MM.1S (cell line): ENCODE measurements around the gene HOXB2.

ENCODE experiments used
- DNase-seq: peaks from one replicate; pipeline ENCODE4 v3.0.0-alpha.2; 2015
- H2AFZ ChIP-seq: fragments of 300-600 bp; sonication (generic); 2 replicates; pipeline ENCODE4 v1.6.0; 2016; ENCODE audit warnings: antibody characterized with exemption, low read length
- H3F3A ChIP-seq: fragments of 300-600 bp; sonication (generic); 2 replicates; pipeline ENCODE4 v1.6.1; 2016; ENCODE audit warnings: mild to moderate bottlenecking, antibody characterized with exemption, low read length, moderate library complexity, mixed read lengths; ENCODE audit not compliant: insufficient read depth
- H3K27ac ChIP-seq: fragments of 300-600 bp; sonication (generic); 2 replicates; pipeline ENCODE4 v1.5.1; 2016; ENCODE audit warnings: mild to moderate bottlenecking, low read length
- H3K27me3 ChIP-seq: fragments of 300-600 bp; sonication (generic); replicated peaks from 2 replicates; pipeline ENCODE4 v1.6.0; 2016; ENCODE audit warnings: low read length; ENCODE audit not compliant: insufficient read depth
- H3K36me3 ChIP-seq: fragments of 300-600 bp; sonication (generic); replicated peaks from 2 replicates; pipeline ENCODE4 v1.6.1; 2016; ENCODE audit warnings: mild to moderate bottlenecking, low read length, mixed read lengths; ENCODE audit not compliant: insufficient read depth
- H3K4me1 ChIP-seq: fragments of 300-600 bp; sonication (generic); 2 replicates; pipeline ENCODE4 v1.6.1; 2016; ENCODE audit warnings: low read length, mixed read lengths
- H3K4me2 ChIP-seq: fragments of 300-600 bp; sonication (generic); 2 replicates; pipeline ENCODE4 v1.6.0; 2016; ENCODE audit warnings: low read depth, low read length
- H3K4me3 ChIP-seq: fragments of 300-600 bp; sonication (generic); 2 replicates; pipeline ENCODE4 v1.5.1; 2016; ENCODE audit warnings: low read length, mixed read lengths
- H3K79me2 ChIP-seq: fragments of 300-600 bp; sonication (generic); 2 replicates; pipeline ENCODE4 v1.6.1; 2016; ENCODE audit warnings: mixed run types, low read length, mixed read lengths
- H3K9ac ChIP-seq: fragments of 300-600 bp; sonication (generic); 2 replicates; pipeline ENCODE4 v1.6.1; 2016; ENCODE audit warnings: low read length, mixed read lengths
- H3K9me2 ChIP-seq: fragments of 300-600 bp; sonication (generic); replicated peaks from 2 replicates; pipeline ENCODE4 v1.6.1; 2016; ENCODE audit warnings: mild to moderate bottlenecking, low read length, mixed read lengths; ENCODE audit not compliant: insufficient read depth
- H3K9me3 ChIP-seq: fragments of 300-600 bp; sonication (generic); replicated peaks from 2 replicates; pipeline ENCODE4 v1.6.1; 2016; ENCODE audit warnings: mild to moderate bottlenecking, low read length, mixed read lengths; ENCODE audit not compliant: insufficient read depth
- H4K20me1 ChIP-seq: fragments of 300-600 bp; sonication (generic); 2 replicates; pipeline ENCODE4 v1.6.1; 2016; ENCODE audit warnings: mild to moderate bottlenecking, low read length, moderate library complexity, mixed read lengths; ENCODE audit not compliant: insufficient read depth
- EZH2 ChIP-seq: fragments of 300-600 bp; sonication (generic); optimal IDR thresholded peaks from 2 replicates; pipeline ENCODE3; 2017; ENCODE audit warnings: low read depth, mild to moderate bottlenecking, antibody characterized with exemption, low read length, mixed read lengths
- EZH2phosphoT487 ChIP-seq: fragments of 300-600 bp; sonication (generic); IDR thresholded peaks from 2 replicates; pipeline ENCODE4 v1.6.1; 2018; ENCODE audit warnings: antibody characterized with exemption, low read length
- TF ChIP-seq, protein P1 (sequence below): fragments of 300-600 bp; sonication (generic); IDR thresholded peaks from 2 replicates; pipeline ENCODE4 v1.5.1; 2016; ENCODE audit warnings: antibody characterized with exemption, low read length, mixed read lengths

The HOXB2 gene

DNA sequence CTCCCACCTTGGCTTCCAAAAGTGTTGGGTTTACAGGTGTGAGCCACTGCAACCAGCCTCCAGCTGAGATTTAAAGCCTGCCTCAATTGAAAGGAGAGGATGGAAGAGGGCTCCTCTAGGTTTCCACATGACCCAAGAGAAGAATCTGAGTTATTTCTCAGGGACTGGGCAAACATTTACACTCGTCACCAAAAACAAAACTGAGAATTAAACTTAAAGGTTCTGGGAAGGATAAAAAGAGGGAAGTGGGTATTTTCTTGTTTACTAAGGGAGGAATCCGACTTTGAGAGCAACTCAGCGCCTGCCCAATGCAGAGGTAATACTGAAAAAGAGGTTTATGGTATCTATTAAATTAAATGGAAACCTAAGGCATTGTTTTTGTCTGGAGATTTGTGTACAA lies 27.4 kb downstream of the HOXB2 start:
- H2AFZ ChIP-seq = no peak overlapping the region
- no peaks in the 10 kb centered on the region for H4K20me1 ChIP-seq
- H3K79me2 ChIP-seq = no peaks in the 10 kb centered on the region
- TF ChIP-seq EZH2 = no peak
- TF ChIP-seq, protein P1, sequence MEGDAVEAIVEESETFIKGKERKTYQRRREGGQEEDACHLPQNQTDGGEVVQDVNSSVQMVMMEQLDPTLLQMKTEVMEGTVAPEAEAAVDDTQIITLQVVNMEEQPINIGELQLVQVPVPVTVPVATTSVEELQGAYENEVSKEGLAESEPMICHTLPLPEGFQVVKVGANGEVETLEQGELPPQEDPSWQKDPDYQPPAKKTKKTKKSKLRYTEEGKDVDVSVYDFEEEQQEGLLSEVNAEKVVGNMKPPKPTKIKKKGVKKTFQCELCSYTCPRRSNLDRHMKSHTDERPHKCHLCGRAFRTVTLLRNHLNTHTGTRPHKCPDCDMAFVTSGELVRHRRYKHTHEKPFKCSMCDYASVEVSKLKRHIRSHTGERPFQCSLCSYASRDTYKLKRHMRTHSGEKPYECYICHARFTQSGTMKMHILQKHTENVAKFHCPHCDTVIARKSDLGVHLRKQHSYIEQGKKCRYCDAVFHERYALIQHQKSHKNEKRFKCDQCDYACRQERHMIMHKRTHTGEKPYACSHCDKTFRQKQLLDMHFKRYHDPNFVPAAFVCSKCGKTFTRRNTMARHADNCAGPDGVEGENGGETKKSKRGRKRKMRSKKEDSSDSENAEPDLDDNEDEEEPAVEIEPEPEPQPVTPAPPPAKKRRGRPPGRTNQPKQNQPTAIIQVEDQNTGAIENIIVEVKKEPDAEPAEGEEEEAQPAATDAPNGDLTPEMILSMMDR = no peak
- TF ChIP-seq EZH2phosphoT487 = no peak
- H3K36me3 ChIP-seq = no peaks in the 10 kb centered on the region
- H3K4me1 ChIP-seq = peaks cover 31% of the 10 kb centered on the region
- H3K4me3 ChIP-seq = no peak overlapping the region
- no peaks in the 10 kb centered on the region for H3K9me3 ChIP-seq
- peak overlapping the region; percentile 45; the same call in 1 of the 2 replicates for H3K27ac ChIP-seq
- peak overlapping the region; percentile 48 for H3K4me2 ChIP-seq
- no peaks in the 10 kb centered on the region for H3K27me3 ChIP-seq
- no peak for DNase-seq
- no peak overlapping the region; the same call in 1 of the 2 replicates for H3K9ac ChIP-seq
- H3F3A ChIP-seq = peaks cover 9% of the 10 kb centered on the region
- no peaks in the 10 kb centered on the region for H3K9me2 ChIP-seq

DNA sequence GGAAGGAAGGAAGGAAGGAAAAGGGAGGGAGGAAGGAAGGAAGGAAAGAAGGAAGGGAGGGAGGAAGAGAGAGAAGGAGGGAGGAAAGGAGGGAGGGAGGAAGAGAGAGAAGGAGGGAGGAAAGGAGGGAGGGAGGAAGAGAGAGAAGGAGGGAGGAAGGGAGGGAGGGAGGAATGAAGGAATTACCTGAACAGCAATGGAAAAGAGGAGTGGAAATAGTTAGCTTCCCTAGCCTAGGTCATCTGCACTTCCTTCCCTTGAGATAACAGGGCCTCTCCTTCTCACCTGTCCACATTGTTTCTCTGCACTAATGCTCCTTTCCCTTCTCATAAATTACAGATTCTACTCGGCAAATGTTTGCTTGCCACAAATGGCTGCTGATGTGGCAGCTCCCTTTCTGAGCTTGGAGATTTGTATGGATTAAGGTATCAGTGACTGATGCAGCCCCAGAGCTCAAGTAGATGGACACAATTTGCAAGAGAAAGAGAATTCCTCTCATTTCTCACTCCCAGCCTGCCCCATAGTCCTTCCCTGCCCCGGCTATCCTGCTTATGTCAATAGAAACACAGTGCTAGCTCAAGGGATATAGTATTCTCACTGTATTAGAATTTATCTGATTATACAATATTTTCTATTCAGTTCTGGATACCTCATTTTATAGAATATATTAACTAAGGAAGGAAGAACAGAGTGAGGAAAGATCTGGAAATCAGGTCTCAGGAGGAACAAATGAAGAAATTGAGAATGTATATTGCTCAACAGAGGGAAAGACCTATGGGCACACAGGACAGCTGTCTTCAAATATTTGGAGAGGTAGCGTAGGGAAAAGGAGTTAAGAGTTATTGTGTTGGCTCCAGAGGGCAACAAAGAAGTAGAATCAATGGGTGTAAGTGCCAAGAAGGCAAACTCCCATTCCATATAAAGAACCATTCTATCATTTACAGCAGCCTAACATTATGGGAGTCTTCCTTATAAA lies 28.7 kb downstream of the HOXB2 start:
- no peak for TF ChIP-seq EZH2
- TF ChIP-seq EZH2phosphoT487 = no peak
- TF ChIP-seq, protein P1 = no peak
- no peaks in the 10 kb centered on the region for H3K27me3 ChIP-seq
- H3K9ac ChIP-seq = no peak overlapping the region
- H3K4me2 ChIP-seq = no peak overlapping the region
- no peaks in the 10 kb centered on the region for H4K20me1 ChIP-seq
- H2AFZ ChIP-seq = no peak overlapping the region
- peaks cover 16% of the 10 kb centered on the region for H3F3A ChIP-seq
- H3K36me3 ChIP-seq = no peaks in the 10 kb centered on the region
- no peaks in the 10 kb centered on the region for H3K79me2 ChIP-seq
- H3K9me2 ChIP-seq = no peaks in the 10 kb centered on the region
- H3K4me1 ChIP-seq = peaks cover 39% of the 10 kb centered on the region
- no peak overlapping the region for H3K27ac ChIP-seq
- no peak overlapping the region for H3K4me3 ChIP-seq
- no peaks in the 10 kb centered on the region for H3K9me3 ChIP-seq
- DNase-seq = no peak

DNA sequence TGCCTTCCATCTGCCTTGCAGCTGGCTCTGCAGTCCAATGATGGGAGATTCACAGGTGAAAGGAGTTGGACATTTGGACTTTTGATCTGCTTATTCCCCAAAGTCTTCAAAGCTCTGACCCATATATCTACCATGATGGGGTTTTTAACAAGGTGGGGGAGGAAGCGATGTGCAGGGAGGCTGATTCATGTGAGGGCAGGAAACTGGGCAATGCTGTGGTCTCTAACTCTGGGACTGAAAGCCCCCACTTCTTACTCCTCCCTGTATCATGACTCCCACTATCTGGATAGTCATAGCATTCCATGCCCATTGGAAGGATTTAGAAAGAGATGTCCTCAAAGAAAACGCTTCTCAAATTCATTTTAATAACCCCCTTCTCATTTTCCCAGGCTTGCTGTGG lies 30.4 kb downstream of the HOXB2 start:
- Histone ChIP-seq H4K20me1 (no peaks in the 10 kb centered on the region), H3K9ac (no peak overlapping the region), H3K9me2 (no peaks in the 10 kb centered on the region), H3K4me3 (no peak overlapping the region), H3K4me1 (peaks cover 47% of the 10 kb centered on the region), H2AFZ (0 out of 2 replicates have a peak overlapping the region, but pooled peaks have one; percentile 4), H3K27ac (no peak overlapping the region), H3K36me3 (no peaks in the 10 kb centered on the region), H3K79me2 (no peaks in the 10 kb centered on the region), H3F3A (peaks cover 24% of the 10 kb centered on the region), H3K4me2 (no peak overlapping the region), H3K9me3 (no peaks in the 10 kb centered on the region), H3K27me3 (no peaks in the 10 kb centered on the region)
- no peak for DNase-seq
- TF ChIP-seq, protein P1 = no peak
- TF ChIP-seq EZH2 (no peak), EZH2phosphoT487 (no peak)
